C4-2B (cell line): ENCODE data around the gene SHCBP1.

Source experiments
- ZFX ChIP-seq: fragments of 450-650 bp; IDR thresholded peaks from 2 replicates; pipeline ENCODE4 v1.6.1; 2017
- TF ChIP-seq, protein P1 (sequence below): fragments of 450-650 bp; conservative IDR thresholded peaks from 2 replicates; pipeline ENCODE4 v1.5.1; 2017; ENCODE audit warnings: mild to moderate bottlenecking

DNA sequence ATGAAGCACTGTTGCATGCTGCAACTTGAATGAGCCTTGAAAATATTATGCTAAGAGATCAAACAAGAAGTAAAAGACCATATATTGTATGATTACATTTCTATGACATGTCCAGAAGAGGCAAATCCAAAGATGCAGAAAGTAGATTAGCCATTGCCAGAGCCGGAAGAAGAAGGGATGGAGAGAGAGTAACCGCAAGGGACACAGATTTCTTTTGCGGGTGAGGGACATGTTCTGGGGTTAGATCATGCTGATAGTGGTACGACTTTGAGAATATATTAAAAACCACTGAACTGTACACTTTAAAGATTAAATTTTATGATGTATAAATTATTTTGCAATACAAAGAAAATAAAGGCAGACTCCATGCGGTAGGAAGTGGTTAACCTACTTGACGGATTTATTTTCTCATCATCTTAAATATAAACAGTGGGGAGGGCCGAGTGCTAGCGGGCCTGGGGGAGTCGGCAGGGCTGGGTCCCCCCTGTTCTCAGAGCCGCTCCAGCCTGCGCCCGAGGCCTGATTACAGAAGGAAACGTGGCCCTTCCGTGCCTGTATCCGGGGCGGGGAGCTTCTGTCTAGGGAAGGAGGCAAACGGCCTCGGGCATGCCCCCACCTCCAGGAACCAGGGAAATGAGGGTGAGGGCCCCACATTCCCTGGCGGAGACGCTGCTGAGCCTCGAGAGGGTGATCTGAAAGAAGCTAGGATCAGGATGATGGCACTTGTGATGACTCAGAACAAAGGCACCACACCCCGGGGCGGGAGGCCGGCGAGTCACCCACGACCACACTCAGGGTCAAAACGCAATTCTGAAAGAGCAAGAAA is 48.0 kb downstream of the SHCBP1 start:
- TF ChIP-seq, protein P1, sequence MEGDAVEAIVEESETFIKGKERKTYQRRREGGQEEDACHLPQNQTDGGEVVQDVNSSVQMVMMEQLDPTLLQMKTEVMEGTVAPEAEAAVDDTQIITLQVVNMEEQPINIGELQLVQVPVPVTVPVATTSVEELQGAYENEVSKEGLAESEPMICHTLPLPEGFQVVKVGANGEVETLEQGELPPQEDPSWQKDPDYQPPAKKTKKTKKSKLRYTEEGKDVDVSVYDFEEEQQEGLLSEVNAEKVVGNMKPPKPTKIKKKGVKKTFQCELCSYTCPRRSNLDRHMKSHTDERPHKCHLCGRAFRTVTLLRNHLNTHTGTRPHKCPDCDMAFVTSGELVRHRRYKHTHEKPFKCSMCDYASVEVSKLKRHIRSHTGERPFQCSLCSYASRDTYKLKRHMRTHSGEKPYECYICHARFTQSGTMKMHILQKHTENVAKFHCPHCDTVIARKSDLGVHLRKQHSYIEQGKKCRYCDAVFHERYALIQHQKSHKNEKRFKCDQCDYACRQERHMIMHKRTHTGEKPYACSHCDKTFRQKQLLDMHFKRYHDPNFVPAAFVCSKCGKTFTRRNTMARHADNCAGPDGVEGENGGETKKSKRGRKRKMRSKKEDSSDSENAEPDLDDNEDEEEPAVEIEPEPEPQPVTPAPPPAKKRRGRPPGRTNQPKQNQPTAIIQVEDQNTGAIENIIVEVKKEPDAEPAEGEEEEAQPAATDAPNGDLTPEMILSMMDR = no peak
- no peak for TF ChIP-seq ZFX
